Measurements from ENCODE around the gene TYROBP. TPM values are rescaled to one million over a fixed set of nuclear protein-coding genes. Genes with fewer than 3 reads are reported as not detected.
A peak's percentile ranks its signal among the peaks of the same experiment; 100 is the strongest.

TYROBP gene
- total RNA-seq, 1 experiment from 2014 or later = not detected

GRCh38 chr19:35874392-35874930 lies 33.6 kb downstream of the TYROBP start:
- DNase-seq (ENCODE audit: low spot score) = no peak

DNA sequence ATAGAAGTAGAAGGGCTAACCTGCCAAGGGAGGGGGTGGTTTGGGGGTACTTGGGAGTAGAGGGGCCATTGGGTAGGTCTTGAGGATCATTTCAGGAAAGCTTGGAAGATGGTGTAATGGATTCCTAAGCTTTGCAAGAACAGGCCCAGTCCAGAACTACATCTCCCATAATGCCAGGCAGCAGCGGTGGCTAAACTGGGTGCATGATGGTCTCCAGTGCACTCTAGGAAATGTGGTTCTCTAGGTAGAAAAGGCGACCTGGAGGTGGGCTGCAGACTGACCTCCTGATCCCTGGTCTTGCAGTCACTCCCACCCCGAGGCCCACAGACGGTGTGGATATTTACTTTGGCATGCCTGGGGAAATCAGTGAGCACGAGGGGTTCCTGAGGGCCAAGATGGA lies 35.9 kb downstream of the TYROBP start:
- DNase-seq (ENCODE audit: low spot score) = peak; percentile 19

DNA sequence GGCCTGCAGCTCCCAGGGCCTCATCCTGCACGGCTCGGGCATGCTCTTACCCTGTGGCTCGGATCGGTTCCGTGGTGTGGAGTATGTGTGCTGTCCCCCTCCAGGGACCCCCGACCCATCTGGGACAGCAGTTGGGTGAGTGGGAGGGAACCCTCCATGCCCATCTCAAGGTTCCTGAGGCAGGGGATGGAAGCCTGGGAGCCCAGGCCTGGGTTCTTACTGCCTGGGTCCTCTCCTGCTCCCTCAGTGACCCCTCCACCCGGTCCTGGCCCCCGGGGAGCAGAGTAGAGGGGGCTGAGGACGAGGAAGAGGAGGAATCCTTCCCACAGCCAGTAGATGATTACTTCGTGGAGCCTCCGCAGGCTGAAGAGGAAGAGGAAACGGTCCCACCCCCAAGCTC lies 36.5 kb downstream of the TYROBP start:
- no peak for DNase-seq (ENCODE audit: low spot score)

DNA sequence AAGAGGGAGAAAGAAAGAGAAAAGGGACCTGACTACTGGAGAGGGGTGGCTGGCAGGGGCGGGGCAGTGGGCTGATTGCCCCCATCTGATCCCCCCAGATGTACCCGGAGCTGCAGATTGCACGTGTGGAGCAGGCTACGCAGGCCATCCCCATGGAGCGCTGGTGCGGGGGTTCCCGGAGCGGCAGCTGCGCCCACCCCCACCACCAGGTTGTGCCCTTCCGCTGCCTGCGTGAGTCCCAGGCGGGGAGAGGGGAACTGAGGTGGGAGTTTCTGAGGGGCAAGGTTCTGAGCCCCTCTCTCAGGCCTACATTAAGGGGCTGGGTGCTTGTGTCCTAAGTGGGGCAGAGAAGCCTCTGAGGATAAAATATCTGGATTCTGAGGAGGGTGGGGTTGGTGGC lies 37.3 kb downstream of the TYROBP start:
- DNase-seq (ENCODE audit: low spot score) = no peak

GRCh38 chr19:35870124-35870736 lies 37.9 kb downstream of the TYROBP start:
- peak; percentile 34 for DNase-seq (ENCODE audit: low spot score)

DNA sequence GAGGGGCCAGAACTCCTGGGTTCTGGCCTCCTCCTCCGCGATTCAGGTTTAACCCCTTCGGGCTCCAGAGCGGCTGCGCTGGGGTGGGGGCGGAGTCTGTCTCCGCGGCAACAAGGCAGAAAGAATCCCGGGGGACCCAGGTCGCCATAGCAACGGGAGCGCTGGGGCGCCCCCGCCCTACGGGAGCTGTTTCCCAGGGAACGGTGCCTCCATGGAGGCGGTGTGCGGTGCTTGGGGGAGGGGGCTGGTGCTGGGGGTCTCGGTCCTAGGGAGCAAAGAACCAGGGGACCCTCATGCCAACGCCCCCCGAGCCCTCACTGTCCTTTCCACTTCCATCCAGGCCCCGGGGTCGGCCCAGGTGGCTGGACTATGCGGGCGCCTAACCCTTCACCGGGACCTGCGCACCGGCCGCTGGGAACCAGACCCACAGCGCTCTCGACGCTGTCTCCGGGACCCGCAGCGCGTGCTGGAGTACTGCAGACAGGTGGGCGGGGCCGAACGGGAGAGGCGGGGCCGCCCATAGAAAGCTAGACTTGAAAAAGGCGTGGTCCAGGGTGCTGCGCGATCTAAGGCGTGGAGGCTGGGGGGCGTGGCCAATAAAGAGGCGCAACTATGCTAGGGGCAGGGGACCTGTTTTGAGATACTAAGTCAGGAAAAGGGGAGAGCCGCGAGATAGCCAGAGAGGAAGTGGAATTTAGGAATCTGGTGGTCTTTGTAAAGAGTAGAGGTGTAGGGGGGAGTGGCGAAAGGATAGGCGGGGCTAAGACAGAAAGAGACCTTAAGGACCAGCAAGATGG lies 38.6 kb downstream of the TYROBP start:
- peak; percentile 74 for DNase-seq (ENCODE audit: low spot score)

- peak; percentile 12 for DNase-seq (ENCODE audit: low spot score)
Measured at GRCh38 chr19:35868823-35869326, 39.2 kb downstream of the TYROBP start.

DNA sequence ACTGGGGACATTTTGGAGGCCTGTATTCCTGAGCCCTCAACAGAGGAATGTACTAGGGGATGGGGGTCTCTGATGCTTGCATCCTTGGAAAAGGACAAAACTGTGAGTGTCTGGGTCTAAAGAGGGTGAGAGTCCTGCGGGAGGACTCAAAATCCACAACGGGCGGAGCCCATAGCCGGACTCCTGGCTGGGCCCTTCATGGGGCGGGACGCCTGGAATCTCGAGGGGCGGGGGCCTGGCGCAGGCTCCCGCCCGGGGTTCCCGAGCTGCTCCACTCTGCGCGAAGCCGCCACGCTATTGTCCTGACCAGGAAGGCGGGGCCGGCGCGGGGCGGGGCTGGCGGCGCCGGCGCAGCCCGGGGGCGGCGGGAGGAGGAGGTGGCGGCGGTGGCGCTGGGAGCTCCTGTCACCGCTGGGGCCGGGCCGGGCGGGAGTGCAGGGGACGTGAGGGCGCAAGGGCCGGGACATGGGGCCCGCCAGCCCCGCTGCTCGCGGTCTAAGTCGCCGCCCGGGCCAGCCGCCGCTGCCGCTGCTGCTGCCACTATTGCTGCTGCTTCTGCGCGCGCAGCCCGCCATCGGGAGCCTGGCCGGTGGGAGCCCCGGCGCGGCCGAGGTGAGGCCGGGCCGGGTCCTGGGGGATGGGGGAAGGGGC lies 39.8 kb downstream of the TYROBP start, which contains the start of gene APLP1:
Gene APLP1, plus strand, starts transcription at position 403 of the 651 bp plus-strand sequence. Its CDS starts 63 bp downstream, at position 466.
- peak; percentile 71 for DNase-seq (ENCODE audit: low spot score)

DNA sequence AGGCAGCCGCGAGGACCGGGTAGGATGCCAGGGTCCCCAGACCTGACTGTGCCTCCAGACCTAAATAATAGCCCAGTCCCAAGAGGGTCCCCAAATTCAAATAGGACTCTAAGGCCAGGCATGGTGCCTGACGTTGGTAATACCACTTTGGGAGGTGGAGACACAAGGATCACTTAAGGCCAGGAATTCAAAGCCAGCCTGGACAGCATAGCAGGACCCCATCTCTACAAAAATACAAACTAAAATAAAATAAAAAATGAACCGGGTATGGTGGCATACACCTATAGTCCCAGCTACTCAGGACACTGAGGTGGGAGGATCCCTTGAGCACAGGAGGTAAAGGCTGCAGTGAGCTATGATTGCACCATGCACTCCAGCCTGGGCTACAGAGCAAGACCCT lies 45.1 kb downstream of the TYROBP start:
- DNase-seq (ENCODE audit: low spot score) = no peak

- no peak for DNase-seq (ENCODE audit: low spot score)
Measured at GRCh38 chr19:35862528-35862927, 45.6 kb downstream of the TYROBP start.

DNA sequence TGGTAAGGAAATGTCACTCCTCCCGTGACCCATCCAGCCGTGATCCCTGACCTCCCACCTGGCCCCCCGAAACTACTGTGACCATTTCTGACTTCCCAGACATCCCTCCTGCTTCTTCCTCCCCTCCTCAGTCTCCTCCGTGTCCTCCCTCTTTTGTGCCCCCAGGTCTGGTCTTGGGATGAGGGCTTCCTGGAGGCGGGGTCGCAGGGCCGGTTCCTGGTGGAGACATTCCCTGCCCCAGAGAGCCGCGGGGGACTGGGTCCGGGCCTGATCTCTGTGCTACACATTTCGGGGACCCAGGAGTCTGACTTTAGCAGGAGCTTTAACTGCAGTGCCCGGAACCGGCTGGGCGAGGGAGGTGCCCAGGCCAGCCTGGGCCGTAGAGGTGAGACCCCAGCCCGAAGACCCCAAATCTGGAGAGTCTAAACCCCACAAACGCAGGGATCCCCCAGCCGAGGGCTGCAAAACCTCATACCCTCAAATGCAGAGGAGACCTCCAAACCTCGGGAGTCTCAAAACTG lies 46.4 kb downstream of the TYROBP start:
- no peak for DNase-seq (ENCODE audit: low spot score)

DNA sequence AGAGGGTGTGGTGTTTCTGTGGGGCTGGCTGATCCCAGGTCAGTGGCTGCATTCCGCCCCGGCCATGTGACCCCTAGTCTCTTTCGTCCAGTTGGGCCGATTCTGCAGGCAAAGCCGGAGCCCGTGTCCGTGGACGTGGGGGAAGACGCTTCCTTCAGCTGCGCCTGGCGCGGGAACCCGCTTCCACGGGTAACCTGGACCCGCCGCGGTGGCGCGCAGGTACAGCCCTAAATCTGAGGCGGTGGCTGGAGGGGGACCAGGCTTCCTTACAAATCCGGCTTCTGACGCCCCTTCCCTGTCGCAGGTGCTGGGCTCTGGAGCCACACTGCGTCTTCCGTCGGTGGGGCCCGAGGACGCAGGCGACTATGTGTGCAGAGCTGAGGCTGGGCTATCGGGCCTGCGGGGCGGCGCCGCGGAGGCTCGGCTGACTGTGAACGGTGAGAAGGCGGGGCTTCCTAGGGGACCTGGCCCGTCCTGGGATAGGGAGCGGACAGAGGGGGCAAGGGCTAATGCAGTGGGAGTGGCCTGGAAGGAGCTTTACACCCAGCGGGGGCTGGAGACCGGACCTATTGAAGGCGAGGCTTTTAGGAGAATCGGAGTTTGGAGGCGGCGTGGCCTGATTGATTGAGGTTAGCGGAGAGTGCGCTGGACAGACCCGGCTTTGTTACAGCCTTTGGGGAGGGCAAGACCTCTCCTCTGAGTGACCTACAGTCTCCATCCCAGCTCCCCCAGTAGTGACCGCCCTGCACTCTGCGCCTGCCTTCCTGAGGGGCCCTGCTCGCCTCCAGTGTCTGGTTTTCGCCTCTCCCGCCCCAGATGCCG lies 47.1 kb downstream of the TYROBP start:
- DNase-seq (ENCODE audit: low spot score) = no peak

GRCh38 chr19:35860436-35860817 lies 47.7 kb downstream of the TYROBP start:
- DNase-seq (ENCODE audit: low spot score) = no peak

GRCh38 chr19:35859414-35859813 lies 48.7 kb downstream of the TYROBP start:
- no peak for DNase-seq (ENCODE audit: low spot score)

GRCh38 chr19:35858311-35858710 lies 49.8 kb downstream of the TYROBP start:
- no peak for DNase-seq (ENCODE audit: low spot score)

DNA sequence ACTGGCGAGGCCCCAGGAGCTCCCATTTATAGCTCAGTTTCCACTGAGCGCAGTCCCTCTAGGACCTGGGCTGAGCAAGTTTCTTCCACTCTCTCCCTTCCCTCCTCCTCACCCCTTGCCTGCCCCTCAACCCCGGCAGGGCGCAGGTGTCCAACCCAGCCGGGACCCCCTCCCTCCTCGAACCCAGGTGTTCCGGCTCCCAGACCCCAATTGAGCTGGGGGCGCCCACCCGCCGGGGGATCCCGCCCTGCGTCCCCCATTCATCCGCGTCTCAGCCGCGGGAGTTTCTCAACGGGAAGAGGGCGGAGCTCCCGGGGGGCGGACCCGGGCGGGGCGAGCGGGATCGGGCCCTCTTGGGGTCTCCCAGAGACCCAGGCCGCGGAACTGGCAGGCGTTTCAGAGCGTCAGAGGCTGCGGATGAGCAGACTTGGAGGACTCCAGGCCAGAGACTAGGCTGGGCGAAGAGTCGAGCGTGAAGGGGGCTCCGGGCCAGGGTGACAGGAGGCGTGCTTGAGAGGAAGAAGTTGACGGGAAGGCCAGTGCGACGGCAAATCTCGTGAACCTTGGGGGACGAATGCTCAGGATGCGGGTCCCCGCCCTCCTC lies 51.4 kb downstream of the TYROBP start, which contains the start of gene KIRREL2:
Gene KIRREL2, plus strand, starts transcription at position 366 of the 604 bp plus-strand sequence. Its CDS starts 209 bp downstream, at position 575.
- DNase-seq (ENCODE audit: low spot score) = no peak

Data from HT-29 (cell line).